GM12891 (cell line): ENCODE data around the gene BCL7A.

Experiments used
- POLR2A ChIP-seq: IDR thresholded peaks from 2 replicates; pipeline ENCODE4 v1.6.1; 2011; ENCODE audit warnings: low read depth, low read length, control low read depth
- TAF1 ChIP-seq: IDR thresholded peaks from 2 replicates; pipeline ENCODE4 v1.6.1; 2011; ENCODE audit warnings: low read depth, low read length, control low read depth

DNA sequence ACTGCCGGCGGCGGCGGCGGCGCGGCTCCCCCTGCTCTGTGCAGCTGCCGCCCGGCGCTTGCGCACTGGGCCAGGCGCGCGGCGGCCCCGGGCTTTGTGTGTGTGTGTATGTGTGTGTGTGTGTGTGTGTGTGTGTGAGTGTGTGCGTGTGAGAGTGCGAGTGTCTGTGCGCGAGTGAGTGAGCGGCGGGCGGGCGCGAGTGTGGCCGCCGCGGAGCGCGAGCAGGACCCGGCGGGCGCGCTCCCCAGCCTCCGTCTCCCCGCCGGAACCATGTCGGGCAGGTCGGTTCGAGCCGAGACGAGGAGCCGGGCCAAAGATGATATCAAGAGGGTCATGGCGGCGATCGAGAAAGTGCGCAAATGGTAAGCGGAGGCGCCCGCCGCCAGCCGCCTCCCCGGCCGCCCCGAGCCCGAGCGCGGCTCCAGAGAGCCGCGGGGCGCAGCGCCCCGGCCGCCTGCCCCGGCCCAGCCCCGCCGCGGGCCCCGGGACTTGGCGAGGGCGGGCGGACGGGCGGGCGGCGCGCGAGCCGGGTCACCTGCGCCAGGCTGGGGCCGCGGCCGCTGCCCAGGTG lies at the start of gene BCL7A:
- TF ChIP-seq TAF1, result no peak
- no peak for TF ChIP-seq POLR2A
